IPS-18a (cell line): ENCODE measurements around the gene TJP1.
"Not testable (repeated sequence)": the region's sequence is repeated elsewhere in the genome, so short reads cannot be mapped to it uniquely, and the experiment has no call there.

Source experiments
- H3K27ac ChIP-seq: one replicate; pipeline ENCODE4 v1.5.1; 2013; ENCODE audit warnings: low read length
- H3K27me3 ChIP-seq: one replicate; pipeline ENCODE4 v1.6.1; 2013; ENCODE audit warnings: mild to moderate bottlenecking, low read length; ENCODE audit not compliant: control insufficient read depth, insufficient read depth
- H3K36me3 ChIP-seq: one replicate; pipeline ENCODE4 v1.6.1; 2013; ENCODE audit warnings: low read depth, low read length; ENCODE audit not compliant: control insufficient read depth
- H3K4me1 ChIP-seq: one replicate; pipeline ENCODE4 v1.6.1; 2013; ENCODE audit warnings: low read depth, low read length; ENCODE audit not compliant: control insufficient read depth
- H3K4me3 ChIP-seq: one replicate; pipeline ENCODE4 v1.5.1; 2013; ENCODE audit warnings: low read length
- H3K9ac ChIP-seq: one replicate; pipeline ENCODE4 v1.6.1; 2013; ENCODE audit warnings: mild to moderate bottlenecking, low read length, moderate library complexity
- H3K9me3 ChIP-seq: one replicate; pipeline ENCODE4 v1.6.1; 2013; ENCODE audit warnings: low read depth, low read length; ENCODE audit not compliant: control insufficient read depth

The TJP1 gene

GRCh38 chr15:29790607-29791006, 31.7 kb downstream of the TJP1 start:
- H3K9ac ChIP-seq = no peak overlapping the region

DNA sequence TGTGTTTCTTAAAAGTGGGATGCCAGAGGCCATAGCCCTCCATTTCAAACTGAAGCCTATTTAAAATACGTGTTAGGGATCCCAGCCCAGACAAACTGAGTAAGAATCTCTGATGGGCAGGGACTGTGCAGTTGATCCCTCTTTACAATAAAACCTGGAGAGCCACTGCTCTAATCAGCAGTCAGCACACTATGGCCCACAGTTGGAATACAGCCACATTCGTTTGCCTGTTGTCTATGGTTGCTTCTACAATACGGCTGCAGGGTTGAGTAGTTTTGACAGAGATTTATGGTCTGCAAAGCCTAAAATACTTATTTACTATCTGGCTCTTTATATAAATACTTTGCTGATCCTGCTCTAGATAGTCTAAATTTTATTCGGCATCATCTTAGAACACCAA, 32.4 kb downstream of the TJP1 start:
- H3K9ac ChIP-seq = no peak overlapping the region
- no peak overlapping the region for H3K4me3 ChIP-seq
- H3K27ac ChIP-seq = no peak overlapping the region
- no peaks in the 10 kb centered on the region for H3K27me3 ChIP-seq
- H3K9me3 ChIP-seq = no peaks in the 10 kb centered on the region
- H3K36me3 ChIP-seq = peaks cover 5% of the 10 kb centered on the region
- peaks cover 5% of the 10 kb centered on the region for H3K4me1 ChIP-seq

More at GRCh38 chr15:29790607-29791006, 31.7 kb downstream of the TJP1 start:
- Histone ChIP-seq H3K27ac (no peak overlapping the region), H3K27me3 (no peaks in the 10 kb centered on the region), H3K36me3 (peaks cover 5% of the 10 kb centered on the region), H3K4me1 (peaks cover 3% of the 10 kb centered on the region), H3K4me3 (no peak overlapping the region), H3K9me3 (no peaks in the 10 kb centered on the region)

DNA sequence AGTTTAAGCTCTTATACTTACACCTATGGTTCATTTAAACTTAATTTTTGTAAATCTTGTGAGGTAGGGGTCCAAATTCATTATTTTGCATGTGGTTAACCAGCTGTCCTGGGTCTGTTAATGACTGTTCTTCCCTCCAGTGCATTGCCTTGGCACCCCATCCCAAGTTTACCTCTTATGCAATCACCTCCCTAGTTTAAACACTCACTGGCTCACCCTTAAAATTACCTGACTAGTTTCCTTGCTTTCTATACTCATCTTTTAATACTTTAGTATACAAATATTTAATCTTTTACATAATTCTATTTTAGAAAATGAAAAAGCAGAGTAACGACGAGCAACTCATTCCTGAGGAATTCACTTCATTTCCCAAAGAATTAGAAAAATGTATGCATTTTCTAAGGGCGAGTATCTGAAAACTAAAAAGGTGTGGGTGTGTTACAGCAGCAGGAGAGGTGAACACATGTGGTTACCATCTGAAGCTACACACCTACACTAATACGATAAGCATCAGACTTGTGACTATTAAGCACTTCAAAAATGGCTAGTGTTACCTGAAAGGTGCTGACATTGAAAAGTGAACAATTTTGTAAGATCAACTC, 33.7 kb downstream of the TJP1 start:
- Histone ChIP-seq H3K36me3 (peaks cover 5% of the 10 kb centered on the region), H3K9me3 (no peaks in the 10 kb centered on the region), H3K4me1 (peaks cover 5% of the 10 kb centered on the region), H3K4me3 (no peak overlapping the region), H3K27me3 (no peaks in the 10 kb centered on the region), H3K27ac (no peak overlapping the region), H3K9ac (no peak overlapping the region)

- Histone ChIP-seq H3K36me3 (no peaks in the 10 kb centered on the region), H3K9me3 (no peaks in the 10 kb centered on the region), H3K27me3 (no peaks in the 10 kb centered on the region), H3K4me1 (peaks cover 5% of the 10 kb centered on the region), H3K27ac (no peak overlapping the region), H3K9ac (no peak overlapping the region), H3K4me3 (no peak overlapping the region)
Observed at GRCh38 chr15:29787767-29788166, 34.5 kb downstream of the TJP1 start.

DNA sequence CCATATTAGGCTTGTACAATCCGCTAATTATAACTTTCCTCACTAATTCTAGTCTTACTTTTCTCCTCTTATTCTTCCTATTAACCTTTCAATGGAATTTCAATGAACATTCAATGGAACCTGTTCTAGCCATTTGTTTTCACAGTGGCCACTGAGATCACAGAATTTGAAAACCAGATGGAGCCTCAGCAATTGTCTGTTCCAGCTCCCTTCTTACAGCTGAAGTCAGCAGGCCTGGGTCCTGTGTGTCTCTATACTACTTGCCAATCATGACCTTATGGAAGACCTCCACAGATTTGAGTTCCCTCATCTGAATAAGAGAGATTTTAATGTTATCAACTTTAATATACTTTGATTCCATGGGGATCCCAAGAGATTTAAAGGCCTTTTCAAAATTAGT, 36.6 kb downstream of the TJP1 start:
- Histone ChIP-seq H3K27ac (no peak overlapping the region), H3K9me3 (no peaks in the 10 kb centered on the region)

DNA sequence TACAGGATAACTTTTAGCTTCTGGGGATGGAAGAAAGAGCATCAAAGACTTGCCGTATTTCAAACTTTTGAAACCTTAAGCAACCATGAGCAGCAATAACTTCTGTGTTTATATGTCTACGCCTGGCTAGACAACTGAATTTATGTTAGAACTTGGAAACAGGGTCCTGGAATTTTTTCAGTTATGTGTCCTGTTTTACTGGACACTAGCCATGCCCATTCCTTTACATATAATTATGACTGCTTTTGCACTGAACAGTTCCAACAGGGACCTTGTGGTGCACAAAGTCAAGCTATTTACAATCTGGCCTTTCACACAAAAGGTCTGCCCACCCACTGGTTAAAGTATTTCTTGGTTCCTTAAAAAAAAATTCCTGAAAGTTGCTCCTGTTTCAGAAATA, 37.1 kb downstream of the TJP1 start:
- H3K27ac ChIP-seq = no peak overlapping the region
- H3K27me3 ChIP-seq = no peaks in the 10 kb centered on the region
- no peak overlapping the region for H3K4me3 ChIP-seq
- H3K9me3 ChIP-seq = no peaks in the 10 kb centered on the region
- no peaks in the 10 kb centered on the region for H3K36me3 ChIP-seq
- peaks cover 5% of the 10 kb centered on the region for H3K4me1 ChIP-seq
- H3K9ac ChIP-seq = no peak overlapping the region

More for the DNA sequence above, 36.6 kb downstream of the TJP1 start:
- Histone ChIP-seq H3K36me3 (no peaks in the 10 kb centered on the region), H3K4me1 (peaks cover 5% of the 10 kb centered on the region), H3K4me3 (no peak overlapping the region), H3K27me3 (no peaks in the 10 kb centered on the region), H3K9ac (no peak overlapping the region)

DNA sequence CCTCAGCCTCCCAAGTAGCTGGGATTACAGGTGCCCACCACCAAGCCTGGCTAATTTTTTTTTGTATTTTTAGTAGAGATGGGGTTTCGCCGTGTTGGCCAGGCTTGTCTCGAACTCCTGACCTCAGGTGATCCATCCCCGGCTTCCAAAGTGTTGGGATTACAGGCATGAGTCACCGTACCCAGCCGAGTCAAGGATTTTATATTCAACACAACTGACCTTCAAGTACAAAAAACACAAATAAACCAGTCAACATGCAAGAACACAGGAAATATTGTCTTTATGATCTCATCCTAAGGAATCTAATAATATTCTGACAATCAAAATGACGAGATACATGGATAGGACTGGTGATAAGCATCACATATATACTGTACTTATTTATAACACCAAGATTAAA, 37.9 kb downstream of the TJP1 start:
- Histone ChIP-seq H3K36me3 (no peaks in the 10 kb centered on the region), H3K27me3 (no peaks in the 10 kb centered on the region), H3K4me3 (no peak overlapping the region), H3K9me3 (no peaks in the 10 kb centered on the region), H3K9ac (no peak overlapping the region), H3K27ac (no peak overlapping the region), H3K4me1 (peaks cover 5% of the 10 kb centered on the region)

DNA sequence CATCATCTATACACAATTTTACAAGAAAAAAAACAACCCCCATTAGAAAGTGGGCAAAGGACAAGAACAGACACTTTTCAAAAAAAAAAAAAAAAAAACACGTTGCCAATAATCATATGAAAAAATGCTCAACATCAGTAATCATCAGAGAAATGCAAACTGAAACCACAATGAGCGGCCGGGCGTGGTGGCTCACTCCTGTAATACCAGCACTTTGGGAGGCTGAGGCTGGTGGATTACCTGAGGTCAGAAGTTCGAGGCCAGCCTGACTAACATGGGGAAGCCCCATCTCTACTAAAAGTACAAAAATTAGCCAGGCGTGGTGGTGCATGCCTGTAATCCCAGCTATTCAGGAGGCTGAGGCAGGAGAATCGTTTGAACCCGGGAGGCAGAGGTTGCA, 39.5 kb downstream of the TJP1 start:
- not testable (repeated sequence) for H3K36me3 ChIP-seq, H3K9me3 ChIP-seq, H3K27ac ChIP-seq, H3K27me3 ChIP-seq, H3K4me3 ChIP-seq, H3K9ac ChIP-seq
- peaks cover 18% of the 10 kb centered on the region for H3K4me1 ChIP-seq

GRCh38 chr15:29778382-29778781, 43.9 kb downstream of the TJP1 start:
- Histone ChIP-seq H3K36me3 (no peaks in the 10 kb centered on the region), H3K27me3 (no peaks in the 10 kb centered on the region), H3K9ac (no peak overlapping the region), H3K4me3 (no peak overlapping the region), H3K4me1 (peaks cover 29% of the 10 kb centered on the region), H3K9me3 (no peaks in the 10 kb centered on the region), H3K27ac (no peak overlapping the region)

DNA sequence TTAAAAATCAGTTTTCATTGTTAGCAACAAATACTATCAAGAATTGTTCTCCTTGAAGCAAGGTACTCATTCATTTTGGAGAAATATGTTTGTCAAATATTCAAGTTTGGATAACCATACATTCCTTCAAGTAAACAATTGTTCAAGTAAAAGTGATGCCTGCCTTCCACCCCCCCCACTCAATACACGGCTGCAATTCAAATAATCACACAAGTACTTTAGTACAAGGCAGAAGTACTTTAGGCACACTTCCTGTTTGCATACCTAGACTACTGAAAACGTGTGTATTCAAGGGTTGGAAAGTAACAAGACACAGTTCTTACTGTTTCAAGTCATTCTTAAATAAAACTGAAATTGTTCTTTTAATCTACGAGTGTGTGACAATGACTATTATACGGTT, 45.4 kb downstream of the TJP1 start:
- no peaks in the 10 kb centered on the region for H3K9me3 ChIP-seq
- H3K4me1 ChIP-seq = peaks cover 29% of the 10 kb centered on the region
- peaks cover 4% of the 10 kb centered on the region for H3K36me3 ChIP-seq
- H3K27me3 ChIP-seq = no peaks in the 10 kb centered on the region
- H3K4me3 ChIP-seq = no peak overlapping the region
- peak overlapping the region; percentile 1 for H3K27ac ChIP-seq
- H3K9ac ChIP-seq = no peak overlapping the region

DNA sequence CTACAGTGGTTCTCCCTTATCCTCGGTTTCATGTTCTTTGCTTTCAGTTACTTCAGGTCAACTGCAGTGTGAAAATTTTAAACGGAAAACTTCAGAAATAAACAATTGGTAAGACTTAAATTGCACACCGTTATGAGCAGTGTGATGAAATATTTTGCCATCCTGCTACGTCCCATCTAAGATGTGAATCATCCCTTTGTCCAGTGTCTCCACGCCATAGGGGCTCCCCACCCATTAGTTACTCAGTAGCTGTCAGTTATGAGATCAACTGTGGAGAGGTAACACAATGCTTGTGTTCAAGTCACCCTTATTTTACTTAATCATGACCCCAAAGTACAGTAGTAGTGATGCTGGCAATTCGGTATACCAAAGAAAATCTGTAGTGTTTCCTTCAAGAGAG, 47.4 kb downstream of the TJP1 start:
- no peak overlapping the region for H3K27ac ChIP-seq
- H3K36me3 ChIP-seq = peaks cover 15% of the 10 kb centered on the region
- peaks cover 29% of the 10 kb centered on the region for H3K4me1 ChIP-seq
- H3K9me3 ChIP-seq = no peaks in the 10 kb centered on the region
- H3K27me3 ChIP-seq = no peaks in the 10 kb centered on the region
- no peak overlapping the region for H3K9ac ChIP-seq
- H3K4me3 ChIP-seq = no peak overlapping the region

DNA sequence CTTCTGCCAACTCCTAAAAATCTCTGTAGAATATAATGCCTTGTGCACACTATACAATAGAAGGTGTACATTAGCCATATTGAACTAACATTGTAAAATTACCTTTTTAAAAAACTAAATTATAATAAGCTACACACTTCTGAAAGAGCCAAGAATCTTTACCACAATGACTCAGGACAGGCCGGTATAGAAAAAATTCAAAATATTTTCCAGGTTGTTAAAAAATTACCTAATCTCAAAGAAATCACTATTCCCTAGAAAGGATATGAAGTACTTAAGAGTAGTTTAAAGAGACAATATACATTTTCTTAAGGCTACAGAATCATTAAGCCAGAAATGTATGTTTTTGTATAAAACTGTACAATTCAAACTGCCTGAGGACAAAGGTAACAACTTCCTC, 48.5 kb downstream of the TJP1 start:
- no peaks in the 10 kb centered on the region for H3K27me3 ChIP-seq
- H3K36me3 ChIP-seq = peaks cover 22% of the 10 kb centered on the region
- H3K4me3 ChIP-seq = no peak overlapping the region
- H3K9me3 ChIP-seq = no peaks in the 10 kb centered on the region
- no peak overlapping the region for H3K27ac ChIP-seq
- H3K9ac ChIP-seq = no peak overlapping the region
- H3K4me1 ChIP-seq = peaks cover 25% of the 10 kb centered on the region
